Upper lobe of right lung (tissue), 1 donor: Measurements from ENCODE around the gene PKDCC. TPM values are rescaled to one million over a fixed set of nuclear protein-coding genes. Genes with fewer than 3 reads are reported as not detected.
A peak's percentile ranks its signal among the peaks of the same experiment; 100 is the strongest.

Experiments used
- ATAC-seq: fragments of 200-7000 bp; cut with Tn5 transposase; one replicate; pipeline ENCODE4 v1.9.1; 2020; ENCODE audit warnings: mild to moderate bottlenecking, moderate library complexity
- DNase-seq: peaks from one replicate; pipeline ENCODE4 v3.0.0-alpha.2; 2020
- H3K27ac ChIP-seq: fragments of 200-600 bp; one replicate; pipeline ENCODE4 v1.8.0; 2022
- H3K27me3 ChIP-seq: fragments of 200-600 bp; one replicate; pipeline ENCODE4 v1.8.0; 2022; ENCODE audit warnings: mild to moderate bottlenecking
- H3K36me3 ChIP-seq: fragments of 200-600 bp; one replicate; pipeline ENCODE4 v1.8.0; 2022
- H3K4me1 ChIP-seq: fragments of 200-600 bp; one replicate; pipeline ENCODE4 v1.8.0; 2022
- H3K4me3 ChIP-seq: fragments of 200-600 bp; one replicate; pipeline ENCODE4 v1.8.0; 2022; ENCODE audit warnings: mild to moderate bottlenecking
- H3K9me3 ChIP-seq: fragments of 200-600 bp; one replicate; pipeline ENCODE4 v1.8.0; 2022
- intact Hi-C: fragments of 100-400 bp; cut with DNase I; formaldehyde crosslinking; loops from one replicate; pipeline ENCODE4 v1.11.0; 2022
- total RNA-seq: library from RNA; stranded (reverse); fragmentation: NEBNext Ultra II Directional; extraction: Animal tissue kit (Norgen Biotek cat#: 25700); gene quantifications from one replicate; pipeline ENCODE4 v1.2.1, GENCODE V29; 2021
- TF ChIP-seq, protein P1 (sequence below): fragments of 200-600 bp; IDR thresholded peaks from one replicate; pipeline ENCODE4 v1.8.0; 2022; ENCODE audit warnings: antibody characterized with exemption
- donor health status: DM: no; HTN: yes; CAD: no; lungs with severe emphysema.

Gene PKDCC
- total RNA-seq, 1 donor from 2014 or later = 65.5 TPM

GRCh38 chr2:42068571-42069178, 20.9 kb downstream of the PKDCC start:
- Histone ChIP-seq H3K4me1 (peaks cover 27% of the 10 kb centered on the region), H3K27ac (no peak overlapping the region), H3K4me3 (no peak overlapping the region), H3K36me3 (no peaks in the 10 kb centered on the region), H3K9me3 (no peaks in the 10 kb centered on the region), H3K27me3 (no peaks in the 10 kb centered on the region)
- DNase-seq (no peak), ATAC-seq (no peak)
- TF ChIP-seq, protein P1, sequence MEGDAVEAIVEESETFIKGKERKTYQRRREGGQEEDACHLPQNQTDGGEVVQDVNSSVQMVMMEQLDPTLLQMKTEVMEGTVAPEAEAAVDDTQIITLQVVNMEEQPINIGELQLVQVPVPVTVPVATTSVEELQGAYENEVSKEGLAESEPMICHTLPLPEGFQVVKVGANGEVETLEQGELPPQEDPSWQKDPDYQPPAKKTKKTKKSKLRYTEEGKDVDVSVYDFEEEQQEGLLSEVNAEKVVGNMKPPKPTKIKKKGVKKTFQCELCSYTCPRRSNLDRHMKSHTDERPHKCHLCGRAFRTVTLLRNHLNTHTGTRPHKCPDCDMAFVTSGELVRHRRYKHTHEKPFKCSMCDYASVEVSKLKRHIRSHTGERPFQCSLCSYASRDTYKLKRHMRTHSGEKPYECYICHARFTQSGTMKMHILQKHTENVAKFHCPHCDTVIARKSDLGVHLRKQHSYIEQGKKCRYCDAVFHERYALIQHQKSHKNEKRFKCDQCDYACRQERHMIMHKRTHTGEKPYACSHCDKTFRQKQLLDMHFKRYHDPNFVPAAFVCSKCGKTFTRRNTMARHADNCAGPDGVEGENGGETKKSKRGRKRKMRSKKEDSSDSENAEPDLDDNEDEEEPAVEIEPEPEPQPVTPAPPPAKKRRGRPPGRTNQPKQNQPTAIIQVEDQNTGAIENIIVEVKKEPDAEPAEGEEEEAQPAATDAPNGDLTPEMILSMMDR = no peak
- intact Hi-C loops = no loop called here

DNA sequence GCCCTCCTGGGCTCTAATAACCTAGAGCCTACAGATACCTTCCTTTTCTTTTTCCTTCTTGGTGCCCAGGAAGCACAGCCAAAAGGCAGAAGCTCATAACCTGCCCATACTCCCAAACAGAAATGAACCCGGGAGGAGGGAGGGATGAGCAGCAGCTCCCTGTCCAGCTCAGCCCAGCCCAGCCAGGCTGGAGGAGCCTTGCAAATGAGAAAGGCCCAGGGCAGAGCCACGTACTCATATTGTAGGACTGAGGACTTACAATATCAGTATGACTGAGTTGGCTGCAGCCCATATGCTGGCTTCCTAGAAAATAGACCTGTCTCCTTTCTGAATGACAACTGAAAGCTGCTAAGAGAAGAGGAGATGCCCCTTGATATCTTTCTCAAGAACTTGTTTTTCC, 21.7 kb downstream of the PKDCC start:
- TF ChIP-seq, protein P1 = no peak
- intact Hi-C loops = no loop called here
- H3K9me3 ChIP-seq = no peaks in the 10 kb centered on the region
- H3K27me3 ChIP-seq = no peaks in the 10 kb centered on the region
- no peak for ATAC-seq
- H3K4me1 ChIP-seq = peaks cover 24% of the 10 kb centered on the region
- no peaks in the 10 kb centered on the region for H3K36me3 ChIP-seq
- H3K4me3 ChIP-seq = no peak overlapping the region
- no peak for DNase-seq
- no peak overlapping the region for H3K27ac ChIP-seq

DNA sequence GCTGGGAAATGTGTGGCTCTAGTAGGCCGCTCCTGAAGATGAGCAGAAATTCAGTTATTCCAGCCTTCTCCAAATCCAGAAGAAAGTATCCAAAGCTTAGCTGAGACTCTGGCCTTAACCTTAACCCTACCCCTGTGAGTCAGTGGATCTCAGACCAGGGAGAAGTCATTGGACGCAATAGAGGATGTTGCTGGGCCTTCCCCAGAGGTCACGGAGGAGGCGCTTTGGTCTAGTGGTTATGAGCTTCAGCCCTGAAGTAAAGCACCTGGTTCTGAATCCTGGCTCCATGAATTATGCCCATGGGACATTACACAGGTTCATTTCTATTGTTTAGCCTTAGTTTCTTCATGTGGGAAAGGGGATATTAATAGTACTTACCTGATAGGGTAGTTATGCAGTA, 24.0 kb downstream of the PKDCC start:
- no peaks in the 10 kb centered on the region for H3K27me3 ChIP-seq
- intact Hi-C loops = no loop called here
- H3K36me3 ChIP-seq = no peaks in the 10 kb centered on the region
- no peak overlapping the region for H3K4me3 ChIP-seq
- TF ChIP-seq, protein P1 = no peak
- no peaks in the 10 kb centered on the region for H3K9me3 ChIP-seq
- no peak overlapping the region for H3K27ac ChIP-seq
- no peak for DNase-seq
- peaks cover 20% of the 10 kb centered on the region for H3K4me1 ChIP-seq
- ATAC-seq = peak; percentile 72

- Histone ChIP-seq H3K36me3 (no peaks in the 10 kb centered on the region), H3K4me1 (peaks cover 20% of the 10 kb centered on the region), H3K27me3 (no peaks in the 10 kb centered on the region), H3K4me3 (no peak overlapping the region), H3K9me3 (no peaks in the 10 kb centered on the region), H3K27ac (no peak overlapping the region)
- TF ChIP-seq, protein P1 = no peak
- DNase-seq = no peak
- peak; percentile 58 for ATAC-seq
- intact Hi-C loops = no loop called here
Measured at GRCh38 chr2:42072349-42073118, 24.7 kb downstream of the PKDCC start.

DNA sequence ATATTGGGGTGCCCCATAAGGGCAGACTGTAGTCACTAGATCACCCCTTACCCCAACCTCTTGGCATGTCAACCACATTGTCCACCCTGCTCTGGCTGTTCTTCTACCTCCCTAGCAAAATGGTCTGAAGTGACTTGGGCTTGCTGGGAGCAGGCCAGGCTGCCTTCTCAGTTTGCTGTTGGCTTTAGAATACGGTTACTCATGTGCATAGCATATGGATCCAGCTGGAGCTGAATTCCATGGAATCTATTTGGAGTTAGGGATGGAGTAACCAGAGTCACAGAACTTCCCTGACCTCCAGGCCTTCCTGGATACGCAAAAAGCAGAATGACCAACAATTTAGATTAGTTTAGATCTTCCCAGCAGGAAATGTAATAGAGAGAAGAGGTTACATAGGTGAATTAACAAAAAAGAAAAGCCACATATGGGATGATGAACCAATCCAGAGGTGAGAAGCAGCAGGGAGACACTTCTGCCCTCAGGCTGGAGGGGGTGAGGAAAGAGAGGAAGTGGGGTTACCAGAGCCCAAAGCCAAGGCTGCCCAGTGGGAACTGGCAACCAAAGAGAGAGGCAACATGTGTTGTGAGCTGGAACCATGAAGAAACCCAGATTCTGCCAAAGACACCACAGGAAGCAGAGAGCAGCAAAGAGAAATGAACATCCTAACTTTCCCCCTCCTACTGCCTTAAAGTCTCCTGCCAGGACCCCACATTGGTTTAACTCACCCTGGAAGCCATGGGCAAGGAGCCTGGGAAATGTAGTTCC, 26.1 kb downstream of the PKDCC start:
- H3K9me3 ChIP-seq = no peaks in the 10 kb centered on the region
- H3K36me3 ChIP-seq = no peaks in the 10 kb centered on the region
- DNase-seq (no peak), ATAC-seq (no peak)
- no peaks in the 10 kb centered on the region for H3K27me3 ChIP-seq
- peak overlapping the region; percentile 11 for H3K27ac ChIP-seq
- peaks cover 20% of the 10 kb centered on the region for H3K4me1 ChIP-seq
- intact Hi-C loops = no loop called here
- no peak overlapping the region for H3K4me3 ChIP-seq
- TF ChIP-seq, protein P1 = no peak
